Measurements from ENCODE around the gene ANKS1A. TPM values are rescaled to one million over a fixed set of nuclear protein-coding genes. Genes with fewer than 3 reads are reported as not detected.

The ANKS1A gene
- total and polyA plus RNA-seq, 2 experiments from 2014 or later, result 12.1 to 31.9 TPM

- no peak for DNase-seq (ENCODE audit: low spot score)
- no peak overlapping the region for H2AFZ ChIP-seq
- no peak overlapping the region for H3K27ac ChIP-seq (ENCODE audit: low read depth)
- H3K4me1 ChIP-seq (ENCODE audit: insufficient read depth), result no peaks in the 10 kb centered on the region; the same call in 1 of the 2 replicates
- Mint-ChIP-seq H3K4me3 (no peak overlapping the region; the same call in 2 of the 3 replicates), H3K36me3 (ENCODE audit: low read depth) (peaks cover 29% of the 10 kb centered on the region; the same call in 2 of the 3 replicates), H3K27ac (no peak overlapping the region), H3K9me3 (no peaks in the 10 kb centered on the region), H3K27me3 (ENCODE audit: insufficient read depth, low read depth, poor library complexity) (peaks cover 6% of the 10 kb centered on the region), H3K4me1 (no peaks in the 10 kb centered on the region)
- ATAC-seq, result no peak
- H3K79me2 ChIP-seq (replicated peaks; ENCODE audit: insufficient read depth), result peaks cover 67% of the 10 kb centered on the region
- no peak overlapping the region for H3K4me2 ChIP-seq
- H3F3A ChIP-seq (replicated peaks; ENCODE audit: low read depth), result no peaks in the 10 kb centered on the region
- no peak for TF ChIP-seq NANOG (IDR thresholded peaks at IDR 0.05; ENCODE audit: borderline replicate concordance)
- TF ChIP-seq EZH2 (IDR thresholded peaks at IDR 0.05; ENCODE audit: low read depth, unreplicated experiment), result no peak
- no peak for TF ChIP-seq ETS1 (IDR thresholded peaks at IDR 0.05)
- no peak for TF ChIP-seq STAT1 (IDR thresholded peaks at IDR 0.05; ENCODE audit: unreplicated experiment)
- no peak for TF ChIP-seq JUNB (IDR thresholded peaks at IDR 0.05; ENCODE audit: unreplicated experiment)
- TF ChIP-seq CREB1 (CRISPR knock-in tag; IDR thresholded peaks at IDR 0.05; ENCODE audit: low read depth), result no peak
- TF ChIP-seq REST (IDR thresholded peaks at IDR 0.05; ENCODE audit: unreplicated experiment), result no peak
- TF ChIP-seq, protein P1, sequence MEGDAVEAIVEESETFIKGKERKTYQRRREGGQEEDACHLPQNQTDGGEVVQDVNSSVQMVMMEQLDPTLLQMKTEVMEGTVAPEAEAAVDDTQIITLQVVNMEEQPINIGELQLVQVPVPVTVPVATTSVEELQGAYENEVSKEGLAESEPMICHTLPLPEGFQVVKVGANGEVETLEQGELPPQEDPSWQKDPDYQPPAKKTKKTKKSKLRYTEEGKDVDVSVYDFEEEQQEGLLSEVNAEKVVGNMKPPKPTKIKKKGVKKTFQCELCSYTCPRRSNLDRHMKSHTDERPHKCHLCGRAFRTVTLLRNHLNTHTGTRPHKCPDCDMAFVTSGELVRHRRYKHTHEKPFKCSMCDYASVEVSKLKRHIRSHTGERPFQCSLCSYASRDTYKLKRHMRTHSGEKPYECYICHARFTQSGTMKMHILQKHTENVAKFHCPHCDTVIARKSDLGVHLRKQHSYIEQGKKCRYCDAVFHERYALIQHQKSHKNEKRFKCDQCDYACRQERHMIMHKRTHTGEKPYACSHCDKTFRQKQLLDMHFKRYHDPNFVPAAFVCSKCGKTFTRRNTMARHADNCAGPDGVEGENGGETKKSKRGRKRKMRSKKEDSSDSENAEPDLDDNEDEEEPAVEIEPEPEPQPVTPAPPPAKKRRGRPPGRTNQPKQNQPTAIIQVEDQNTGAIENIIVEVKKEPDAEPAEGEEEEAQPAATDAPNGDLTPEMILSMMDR (conservative IDR thresholded peaks at IDR 0.05; ENCODE audit: low read depth in 2 of 2), result no peak
- no peak for TF ChIP-seq POLR2AphosphoS5 (IDR thresholded peaks at IDR 0.05; ENCODE audit: low read depth)
- TF ChIP-seq, protein P2, sequence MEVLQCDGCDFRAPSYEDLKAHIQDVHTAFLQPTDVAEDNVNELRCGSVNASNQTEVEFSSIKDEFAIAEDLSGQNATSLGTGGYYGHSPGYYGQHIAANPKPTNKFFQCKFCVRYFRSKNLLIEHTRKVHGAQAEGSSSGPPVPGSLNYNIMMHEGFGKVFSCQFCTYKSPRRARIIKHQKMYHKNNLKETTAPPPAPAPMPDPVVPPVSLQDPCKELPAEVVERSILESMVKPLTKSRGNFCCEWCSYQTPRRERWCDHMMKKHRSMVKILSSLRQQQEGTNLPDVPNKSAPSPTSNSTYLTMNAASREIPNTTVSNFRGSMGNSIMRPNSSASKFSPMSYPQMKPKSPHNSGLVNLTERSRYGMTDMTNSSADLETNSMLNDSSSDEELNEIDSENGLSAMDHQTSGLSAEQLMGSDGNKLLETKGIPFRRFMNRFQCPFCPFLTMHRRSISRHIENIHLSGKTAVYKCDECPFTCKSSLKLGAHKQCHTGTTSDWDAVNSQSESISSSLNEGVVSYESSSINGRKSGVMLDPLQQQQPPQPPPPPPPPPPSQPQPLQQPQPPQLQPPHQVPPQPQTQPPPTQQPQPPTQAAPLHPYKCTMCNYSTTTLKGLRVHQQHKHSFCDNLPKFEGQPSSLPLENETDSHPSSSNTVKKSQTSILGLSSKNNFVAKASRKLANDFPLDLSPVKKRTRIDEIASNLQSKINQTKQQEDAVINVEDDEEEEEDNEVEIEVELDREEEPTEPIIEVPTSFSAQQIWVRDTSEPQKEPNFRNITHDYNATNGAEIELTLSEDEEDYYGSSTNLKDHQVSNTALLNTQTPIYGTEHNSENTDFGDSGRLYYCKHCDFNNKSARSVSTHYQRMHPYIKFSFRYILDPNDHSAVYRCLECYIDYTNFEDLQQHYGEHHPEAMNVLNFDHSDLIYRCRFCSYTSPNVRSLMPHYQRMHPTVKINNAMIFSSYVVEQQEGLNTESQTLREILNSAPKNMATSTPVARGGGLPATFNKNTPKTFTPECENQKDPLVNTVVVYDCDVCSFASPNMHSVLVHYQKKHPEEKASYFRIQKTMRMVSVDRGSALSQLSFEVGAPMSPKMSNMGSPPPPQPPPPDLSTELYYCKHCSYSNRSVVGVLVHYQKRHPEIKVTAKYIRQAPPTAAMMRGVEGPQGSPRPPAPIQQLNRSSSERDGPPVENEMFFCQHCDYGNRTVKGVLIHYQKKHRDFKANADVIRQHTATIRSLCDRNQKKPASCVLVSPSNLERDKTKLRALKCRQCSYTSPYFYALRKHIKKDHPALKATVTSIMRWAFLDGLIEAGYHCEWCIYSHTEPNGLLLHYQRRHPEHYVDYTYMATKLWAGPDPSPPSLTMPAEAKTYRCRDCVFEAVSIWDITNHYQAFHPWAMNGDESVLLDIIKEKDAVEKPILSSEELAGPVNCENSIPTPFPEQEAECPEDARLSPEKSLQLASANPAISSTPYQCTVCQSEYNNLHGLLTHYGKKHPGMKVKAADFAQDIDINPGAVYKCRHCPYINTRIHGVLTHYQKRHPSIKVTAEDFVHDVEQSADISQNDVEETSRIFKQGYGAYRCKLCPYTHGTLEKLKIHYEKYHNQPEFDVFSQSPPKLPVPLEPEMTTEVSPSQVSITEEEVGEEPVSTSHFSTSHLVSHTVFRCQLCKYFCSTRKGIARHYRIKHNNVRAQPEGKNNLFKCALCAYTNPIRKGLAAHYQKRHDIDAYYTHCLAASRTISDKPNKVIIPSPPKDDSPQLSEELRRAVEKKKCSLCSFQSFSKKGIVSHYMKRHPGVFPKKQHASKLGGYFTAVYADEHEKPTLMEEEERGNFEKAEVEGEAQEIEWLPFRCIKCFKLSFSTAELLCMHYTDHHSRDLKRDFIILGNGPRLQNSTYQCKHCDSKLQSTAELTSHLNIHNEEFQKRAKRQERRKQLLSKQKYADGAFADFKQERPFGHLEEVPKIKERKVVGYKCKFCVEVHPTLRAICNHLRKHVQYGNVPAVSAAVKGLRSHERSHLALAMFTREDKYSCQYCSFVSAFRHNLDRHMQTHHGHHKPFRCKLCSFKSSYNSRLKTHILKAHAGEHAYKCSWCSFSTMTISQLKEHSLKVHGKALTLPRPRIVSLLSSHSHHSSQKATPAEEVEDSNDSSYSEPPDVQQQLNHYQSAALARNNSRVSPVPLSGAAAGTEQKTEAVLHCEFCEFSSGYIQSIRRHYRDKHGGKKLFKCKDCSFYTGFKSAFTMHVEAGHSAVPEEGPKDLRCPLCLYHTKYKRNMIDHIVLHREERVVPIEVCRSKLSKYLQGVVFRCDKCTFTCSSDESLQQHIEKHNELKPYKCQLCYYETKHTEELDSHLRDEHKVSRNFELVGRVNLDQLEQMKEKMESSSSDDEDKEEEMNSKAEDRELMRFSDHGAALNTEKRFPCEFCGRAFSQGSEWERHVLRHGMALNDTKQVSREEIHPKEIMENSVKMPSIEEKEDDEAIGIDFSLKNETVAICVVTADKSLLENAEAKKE (CRISPR knock-in tag; IDR thresholded peaks at IDR 0.05), result no peak
- no peak for TF ChIP-seq ZNF114 (CRISPR knock-in tag; IDR thresholded peaks at IDR 0.05)
- no peak for TF ChIP-seq EZH2phosphoT487 (IDR thresholded peaks at IDR 0.05; ENCODE audit: unreplicated experiment)
- no peak for TF ChIP-seq ZNF331 (CRISPR knock-in tag; IDR thresholded peaks at IDR 0.05; ENCODE audit: low read depth)
- no peak overlapping the region for H3K4me3 ChIP-seq
- no peaks in the 10 kb centered on the region for H3K9me2 ChIP-seq (ENCODE audit: insufficient read depth)
- H3K36me3 ChIP-seq (ENCODE audit: insufficient read depth), result peaks cover 21% of the 10 kb centered on the region; the same call in 1 of the 2 replicates
- no peaks in the 10 kb centered on the region for H4K20me1 ChIP-seq (replicated peaks; ENCODE audit: insufficient read depth)
- no peaks in the 10 kb centered on the region for H3K27me3 ChIP-seq (ENCODE audit: insufficient read depth)
Measured at GRCh38 chr6:34884996-34885395, 4.1 kb upstream of the ANKS1A start.

All from GM23338 (cell line).